Measurements from ENCODE around the gene PAPSS2. TPM values are rescaled to one million over a fixed set of nuclear protein-coding genes. Genes with fewer than 3 reads are reported as not detected.

The PAPSS2 gene
- total and polyA plus RNA-seq, 2 donors (not counting 3 experiments of a cell fraction or from before 2014, with no cell fraction given): 27.9 to 82.6 TPM

DNA sequence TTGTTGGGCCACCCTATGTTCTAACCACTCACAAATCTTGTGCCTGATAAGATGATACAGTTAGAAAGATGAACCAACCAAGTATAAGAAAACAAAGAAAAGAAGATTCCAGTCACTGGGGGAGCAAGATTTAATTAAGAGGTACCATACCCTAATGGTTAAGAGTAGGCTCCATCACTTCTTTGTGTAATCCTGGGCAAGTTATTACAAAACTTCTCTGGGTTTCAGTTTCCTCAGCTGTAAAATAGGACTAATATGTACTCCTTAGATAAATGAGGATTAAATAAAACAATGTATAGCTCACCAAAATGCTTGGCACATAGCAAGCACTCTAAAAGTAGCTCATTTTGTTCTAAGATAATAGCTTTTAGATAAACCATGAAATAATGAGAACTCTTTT, 99.9 kb downstream of the PAPSS2 start:
- Histone ChIP-seq H3K9me3 (replicated peaks; ENCODE audit: control insufficient read depth, insufficient read depth, low read length) (no peaks in the 10 kb centered on the region), H3K9me1 (replicated peaks; ENCODE audit: control insufficient read depth, extremely low read depth, insufficient read depth, low read length) (peaks cover 2% of the 10 kb centered on the region), H3K36me3 (ENCODE audit: control insufficient read depth in 2 of 2, extremely low read depth in 1 of 2, insufficient read depth in 2 of 2, low read length in 2 of 2) (peaks cover 0 to 2% of the 10 kb centered on the region in 2 experiments), H3K9ac (replicated peaks; ENCODE audit: extremely low read depth, insufficient read depth, low read length) (peak overlapping the region; percentile 4), H3K4me3 (replicated peaks in 1 of 3; ENCODE audit: insufficient read depth in 1 of 3, low read depth in 1 of 3, low read length in 3 of 3) (no peak overlapping the region), H3K79me2 (ENCODE audit: control insufficient read depth, insufficient read depth, low read length) (no peaks in the 10 kb centered on the region), H2AFZ (ENCODE audit: low read depth, low read length) (no peak overlapping the region), H3K27ac (ENCODE audit: insufficient read depth, low read depth, low read length) (peak overlapping the region; percentile 81), H3K27me3 (ENCODE audit: control insufficient read depth in 2 of 2, insufficient read depth in 2 of 2, low read length in 2 of 2) (no peaks in the 10 kb centered on the region), H3K4me1 (ENCODE audit: control insufficient read depth, extremely low read depth, insufficient read depth, low read length) (peaks cover 29% of the 10 kb centered on the region), H4K20me1 (replicated peaks; ENCODE audit: control insufficient read depth, extremely low read depth, insufficient read depth, low read length) (no peaks in the 10 kb centered on the region), H3K4me2 (ENCODE audit: insufficient read depth, low read length) (peak overlapping the region; percentile 70)
- ChIA-PET POLR2A (interaction anchor here (0.6 kb wide), 2 partner anchors 16 to 97 kb away, joined by 3 to 6 read pairs; no protein-coding TSS in a partner anchor), CTCF (interaction anchor here (1.4 to 3.8 kb wide), 6 partner anchors 9 to 630 kb away, joined by 3 to 23 read pairs (median 7); no protein-coding TSS in a partner anchor)
- TSS peak; percentile 50 for BruUV-seq (replicated peaks)
- dilution Hi-C loops (cut with MboI; ENCODE audit: extremely low pct_ligation_motif_present, low sequenced_read_pairs) (no loop called here), intact Hi-C loops (cut with micrococcal nuclease) (no loop called here)
- DNase-seq (ENCODE audit: low read depth, low spot score) (no peak), FAIRE-seq (no peak)
- no peak for TF ChIP-seq POLR2A (IDR thresholded peaks at IDR 0.05; ENCODE audit: low read depth, low read length)
- TF ChIP-seq GATA2 (IDR thresholded peaks at IDR 0.05; ENCODE audit: insufficient read depth, insufficient read length, low read depth, low read length): no peak
- TF ChIP-seq MYC (IDR thresholded peaks at IDR 0.05; ENCODE audit: low read depth, low read length): no peak
- no peak for TF ChIP-seq JUN (IDR thresholded peaks at IDR 0.05; ENCODE audit: borderline replicate concordance, insufficient read depth, insufficient read length, low read depth)
- TF ChIP-seq POLR2AphosphoS5 (IDR thresholded peaks at IDR 0.05; ENCODE audit: insufficient read depth, low read depth, low read length): no peak
- no peak for TF ChIP-seq MAX (IDR thresholded peaks at IDR 0.05; ENCODE audit: insufficient read depth, insufficient read length)
- no peak for TF ChIP-seq EZH2 (IDR thresholded peaks at IDR 0.05; ENCODE audit: borderline replicate concordance, low read depth, low read length, severe bottlenecking)
- TF ChIP-seq FOS (IDR thresholded peaks at IDR 0.05; ENCODE audit: borderline replicate concordance, insufficient read depth, low read length): no peak
- TF ChIP-seq, protein P1, sequence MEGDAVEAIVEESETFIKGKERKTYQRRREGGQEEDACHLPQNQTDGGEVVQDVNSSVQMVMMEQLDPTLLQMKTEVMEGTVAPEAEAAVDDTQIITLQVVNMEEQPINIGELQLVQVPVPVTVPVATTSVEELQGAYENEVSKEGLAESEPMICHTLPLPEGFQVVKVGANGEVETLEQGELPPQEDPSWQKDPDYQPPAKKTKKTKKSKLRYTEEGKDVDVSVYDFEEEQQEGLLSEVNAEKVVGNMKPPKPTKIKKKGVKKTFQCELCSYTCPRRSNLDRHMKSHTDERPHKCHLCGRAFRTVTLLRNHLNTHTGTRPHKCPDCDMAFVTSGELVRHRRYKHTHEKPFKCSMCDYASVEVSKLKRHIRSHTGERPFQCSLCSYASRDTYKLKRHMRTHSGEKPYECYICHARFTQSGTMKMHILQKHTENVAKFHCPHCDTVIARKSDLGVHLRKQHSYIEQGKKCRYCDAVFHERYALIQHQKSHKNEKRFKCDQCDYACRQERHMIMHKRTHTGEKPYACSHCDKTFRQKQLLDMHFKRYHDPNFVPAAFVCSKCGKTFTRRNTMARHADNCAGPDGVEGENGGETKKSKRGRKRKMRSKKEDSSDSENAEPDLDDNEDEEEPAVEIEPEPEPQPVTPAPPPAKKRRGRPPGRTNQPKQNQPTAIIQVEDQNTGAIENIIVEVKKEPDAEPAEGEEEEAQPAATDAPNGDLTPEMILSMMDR (IDR thresholded peaks at IDR 0.05; ENCODE audit: extremely low read depth in 1 of 2, insufficient read depth in 1 of 2, low read depth in 1 of 2, low read length in 2 of 2): no peak

Data from endothelial cell of umbilical vein (primary cell).